HG02678 (cell line): Measurements from ENCODE around the gene C5AR2.
"Not testable (repeated sequence)": the region's sequence is repeated elsewhere in the genome, so short reads cannot be mapped to it uniquely, and the experiment has no call there.

Experiments used
- ATAC-seq: cut with Tn5 transposase; IDR thresholded peaks from one replicate; pipeline ENCODE4 v1.9.1; 2021; ENCODE audit warnings: mild to moderate bottlenecking, moderate library complexity; ENCODE audit not compliant: unreplicated experiment

Gene C5AR2

GRCh38 chr19:47323409-47323808 lies 8.6 kb upstream of the C5AR2 start:
- ATAC-seq: no peak

DNA sequence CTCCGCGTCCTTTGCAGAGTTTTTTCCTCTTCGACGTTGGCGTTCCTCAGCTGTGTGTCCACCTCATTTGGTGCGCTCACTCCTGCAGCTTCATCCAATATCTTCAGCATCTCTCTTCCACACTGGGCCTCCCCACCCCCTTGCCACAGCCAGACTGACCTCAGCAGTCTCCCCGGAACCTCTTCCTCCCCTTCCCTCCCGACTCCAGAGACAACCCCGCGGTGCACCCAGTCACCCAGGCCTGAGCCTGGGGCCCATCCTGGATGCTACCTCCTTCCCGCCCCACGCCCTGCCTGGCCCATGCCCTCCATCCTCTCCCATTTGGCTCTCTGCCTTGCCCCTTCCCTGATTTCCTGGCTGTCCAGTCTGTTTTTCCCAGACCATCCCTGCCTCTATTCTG lies 8.1 kb upstream of the C5AR2 start:
- no peak for ATAC-seq

- no peak for ATAC-seq
Measured at GRCh38 chr19:47324502-47324901, 7.5 kb upstream of the C5AR2 start.

DNA sequence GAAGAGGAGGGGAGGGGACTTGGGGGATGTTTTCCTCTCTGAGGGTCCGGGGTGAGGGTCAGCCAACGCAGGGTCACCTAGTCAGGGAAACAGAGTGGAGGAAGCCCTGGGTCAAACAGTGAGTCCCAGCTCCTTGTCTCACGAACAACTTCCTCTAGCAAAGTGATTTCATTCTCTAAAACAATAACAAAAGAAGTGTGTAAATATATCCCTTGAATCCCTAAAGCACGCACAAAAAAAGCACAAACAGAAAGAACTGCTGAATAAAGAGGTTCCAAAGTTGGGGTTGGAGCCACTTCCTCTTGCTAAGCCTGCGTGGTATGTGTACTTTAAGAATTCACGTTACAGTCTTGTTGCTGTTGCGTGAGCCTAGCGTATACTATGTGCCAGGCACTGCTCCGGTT lies 1.5 kb upstream of the C5AR2 start:
- ATAC-seq: no peak

DNA sequence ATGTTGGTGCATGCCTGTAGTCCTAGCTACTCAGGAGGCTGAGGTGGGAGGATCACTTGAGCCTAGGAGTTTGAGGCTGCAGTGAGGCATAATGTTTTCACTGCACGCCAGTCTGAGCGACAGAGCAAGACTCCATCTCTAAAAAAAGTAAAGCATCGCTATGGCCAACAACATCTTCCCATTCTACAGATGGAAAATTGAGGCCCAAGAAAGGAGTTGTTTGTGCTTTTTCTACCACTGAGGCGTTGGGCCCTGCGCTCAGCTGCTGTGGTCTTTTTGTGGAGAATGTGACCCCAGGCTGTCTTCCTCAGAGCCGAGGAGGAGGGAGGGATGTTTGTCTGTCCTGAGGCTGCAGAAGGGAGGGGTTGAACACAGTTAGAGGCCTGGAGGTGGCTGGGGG lies 485 bp upstream of the C5AR2 start:
- no peak for ATAC-seq

DNA sequence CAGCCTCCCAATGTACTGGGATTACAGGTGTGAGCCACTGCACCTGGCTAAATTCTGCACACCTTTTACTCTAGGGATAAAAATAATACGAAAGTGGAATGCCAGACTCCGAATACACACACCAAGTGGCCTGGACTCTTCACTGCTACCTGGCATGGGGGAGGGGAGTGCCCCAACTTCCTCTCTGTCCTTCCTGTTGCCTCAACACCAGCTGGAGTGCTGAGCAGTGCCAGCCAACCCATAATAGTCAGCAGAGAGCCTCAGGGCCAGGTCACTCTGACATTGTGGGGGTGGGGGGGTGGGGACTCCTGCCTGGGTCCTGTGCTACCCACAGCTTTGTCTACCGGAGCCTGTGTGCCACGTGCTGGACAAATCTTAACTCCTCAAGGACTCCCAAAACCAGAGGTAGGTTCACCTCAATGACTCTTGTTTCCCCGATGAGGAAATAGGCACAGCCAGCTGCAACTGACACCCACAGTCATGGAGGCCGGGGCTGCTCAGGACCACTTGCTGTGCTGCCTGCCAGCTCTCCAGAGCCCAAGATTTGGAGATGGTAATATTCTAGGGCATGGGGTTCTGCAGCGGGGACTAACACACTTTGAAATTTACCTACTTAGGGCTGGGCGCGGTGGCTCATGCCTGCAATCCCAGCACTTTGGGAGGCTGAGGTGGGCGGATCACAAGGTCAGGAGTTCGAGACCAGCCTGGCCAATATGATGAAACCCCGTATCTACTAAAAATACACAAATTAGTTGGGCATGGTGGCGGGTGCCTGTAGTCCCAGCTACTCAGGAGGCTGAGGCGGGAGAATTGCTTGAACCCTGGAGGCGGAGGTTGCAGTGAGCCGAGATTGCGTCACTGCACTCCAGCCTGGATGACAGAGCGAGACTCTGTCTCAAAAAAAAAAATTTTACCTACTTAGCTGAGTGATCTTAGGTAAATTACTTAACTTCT lies 5.1 kb downstream of the C5AR2 start:
- ATAC-seq: not testable (repeated sequence)

DNA sequence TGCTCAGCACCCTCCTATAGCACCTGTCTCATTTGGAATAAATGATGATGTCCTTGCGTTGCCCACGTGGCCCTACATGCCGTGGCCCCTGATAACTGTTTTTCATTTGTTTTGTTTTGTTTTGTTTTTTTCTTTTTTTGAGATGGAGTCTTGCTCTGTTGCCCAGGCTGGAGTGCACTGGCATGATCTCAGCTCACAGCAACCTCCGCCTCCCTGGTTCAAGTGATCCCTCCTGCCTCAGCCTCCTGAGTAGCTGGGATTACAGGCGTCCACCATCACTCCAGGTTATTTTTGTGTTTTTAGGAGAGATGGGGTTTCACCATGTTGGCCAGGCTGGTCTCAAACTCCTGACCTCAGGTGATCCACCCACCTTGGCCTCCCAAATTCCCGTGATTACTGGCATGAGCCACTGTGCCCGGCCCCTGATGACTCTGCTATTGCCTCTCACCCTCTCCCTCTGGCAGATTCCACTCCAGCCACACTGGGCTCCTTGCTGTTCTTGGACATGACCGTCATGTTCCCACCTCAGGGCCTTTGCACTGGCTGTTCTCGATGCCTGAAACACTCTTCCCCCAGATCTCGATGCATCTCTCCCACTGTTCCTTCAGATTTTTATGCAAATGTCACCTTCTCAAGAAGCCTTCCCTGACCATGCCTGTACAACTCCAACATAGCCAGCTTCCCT lies 7.4 kb downstream of the C5AR2 start:
- no peak for ATAC-seq

DNA sequence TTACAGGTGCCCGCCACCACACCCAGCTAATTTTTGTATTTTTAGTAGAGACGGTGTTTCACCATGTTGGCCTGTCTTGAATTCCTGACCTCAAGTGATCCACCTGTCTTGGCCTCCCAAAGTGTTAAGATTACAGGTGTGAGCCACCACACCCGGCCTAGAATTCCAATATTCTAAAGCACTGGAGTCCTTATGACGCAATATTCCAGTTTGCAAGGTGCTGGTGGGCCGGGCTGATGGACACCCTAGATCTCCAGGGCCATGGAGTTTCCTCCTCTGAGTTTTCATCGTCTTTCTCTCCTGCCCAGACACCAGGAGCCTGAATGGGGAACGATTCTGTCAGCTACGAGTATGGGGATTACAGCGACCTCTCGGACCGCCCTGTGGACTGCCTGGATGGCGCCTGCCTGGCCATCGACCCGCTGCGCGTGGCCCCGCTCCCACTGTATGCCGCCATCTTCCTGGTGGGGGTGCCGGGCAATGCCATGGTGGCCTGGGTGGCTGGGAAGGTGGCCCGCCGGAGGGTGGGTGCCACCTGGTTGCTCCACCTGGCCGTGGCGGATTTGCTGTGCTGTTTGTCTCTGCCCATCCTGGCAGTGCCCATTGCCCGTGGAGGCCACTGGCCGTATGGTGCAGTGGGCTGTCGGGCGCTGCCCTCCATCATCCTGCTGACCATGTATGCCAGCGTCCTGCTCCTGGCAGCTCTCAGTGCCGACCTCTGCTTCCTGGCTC lies 8.7 kb downstream of the C5AR2 start:
- ATAC-seq: no peak

DNA sequence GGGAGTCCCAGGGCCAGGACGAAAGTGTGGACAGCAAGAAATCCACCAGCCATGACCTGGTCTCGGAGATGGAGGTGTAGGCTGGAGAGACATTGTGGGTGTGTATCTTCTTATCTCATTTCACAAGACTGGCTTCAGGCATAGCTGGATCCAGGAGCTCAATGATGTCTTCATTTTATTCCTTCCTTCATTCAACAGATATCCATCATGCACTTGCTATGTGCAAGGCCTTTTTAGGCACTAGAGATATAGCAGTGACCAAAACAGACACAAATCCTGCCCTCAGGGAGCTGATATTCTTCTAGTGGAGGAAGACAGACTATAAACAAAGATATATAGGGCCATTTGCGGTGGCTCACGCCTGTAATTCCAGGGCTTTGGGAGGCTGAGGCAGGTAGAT lies 9.8 kb downstream of the C5AR2 start:
- ATAC-seq: no peak

GRCh38 chr19:47343194-47343802 lies 11.3 kb downstream of the C5AR2 start:
- ATAC-seq: no peak

GRCh38 chr19:47344425-47344824 lies 12.4 kb downstream of the C5AR2 start:
- no peak for ATAC-seq

- ATAC-seq: not testable (repeated sequence)
Measured at GRCh38 chr19:47346024-47346423, 14.0 kb downstream of the C5AR2 start.

- ATAC-seq: peak; percentile 97
Measured at GRCh38 chr19:47348819-47349795, 17.1 kb downstream of the C5AR2 start, which contains the start of gene DHX34. Gene DHX34, plus strand, starts transcription at chr19:47349315. Its CDS starts 3,716 bp downstream, at chr19:47353031.

- ATAC-seq: no peak
Measured at GRCh38 chr19:47350630-47351029, 18.7 kb downstream of the C5AR2 start.

GRCh38 chr19:47351548-47351947 lies 19.6 kb downstream of the C5AR2 start:
- no peak for ATAC-seq

GRCh38 chr19:47352095-47352494 lies 20.1 kb downstream of the C5AR2 start:
- ATAC-seq: no peak

DNA sequence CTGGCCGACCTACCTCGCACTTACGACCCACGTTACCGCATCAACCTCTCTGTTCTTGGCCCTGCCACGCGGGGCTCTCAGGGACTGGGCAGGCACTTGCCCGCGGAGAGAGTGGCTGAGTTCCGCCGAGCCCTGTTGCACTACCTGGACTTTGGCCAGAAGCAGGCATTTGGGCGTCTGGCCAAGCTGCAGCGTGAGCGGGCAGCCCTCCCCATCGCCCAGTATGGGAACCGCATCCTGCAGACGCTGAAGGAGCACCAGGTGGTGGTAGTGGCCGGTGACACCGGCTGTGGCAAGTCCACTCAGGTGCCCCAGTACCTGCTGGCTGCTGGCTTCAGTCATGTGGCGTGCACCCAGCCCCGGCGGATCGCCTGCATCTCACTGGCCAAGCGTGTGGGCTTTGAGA lies 21.3 kb downstream of the C5AR2 start:
- ATAC-seq: no peak

DNA sequence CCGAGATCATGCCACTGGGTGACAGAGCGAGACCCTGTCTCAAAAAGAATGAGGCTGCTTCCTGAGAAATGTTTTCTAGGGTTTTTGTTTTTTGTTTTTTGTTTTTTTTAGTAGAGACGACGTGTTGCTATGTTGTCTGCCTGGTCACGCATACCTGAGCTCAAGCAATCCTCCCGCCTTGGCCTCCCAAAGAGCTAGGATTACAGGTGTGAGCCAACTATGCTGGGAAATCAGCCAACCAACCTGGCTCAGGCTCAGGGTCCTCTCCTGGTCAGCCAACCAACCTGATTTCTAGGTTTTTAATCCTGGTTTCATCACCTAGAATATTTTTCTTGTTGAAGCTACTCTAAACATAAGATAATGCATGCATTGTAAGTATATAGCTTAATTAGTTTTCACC lies 24.9 kb downstream of the C5AR2 start:
- ATAC-seq: no peak

DNA sequence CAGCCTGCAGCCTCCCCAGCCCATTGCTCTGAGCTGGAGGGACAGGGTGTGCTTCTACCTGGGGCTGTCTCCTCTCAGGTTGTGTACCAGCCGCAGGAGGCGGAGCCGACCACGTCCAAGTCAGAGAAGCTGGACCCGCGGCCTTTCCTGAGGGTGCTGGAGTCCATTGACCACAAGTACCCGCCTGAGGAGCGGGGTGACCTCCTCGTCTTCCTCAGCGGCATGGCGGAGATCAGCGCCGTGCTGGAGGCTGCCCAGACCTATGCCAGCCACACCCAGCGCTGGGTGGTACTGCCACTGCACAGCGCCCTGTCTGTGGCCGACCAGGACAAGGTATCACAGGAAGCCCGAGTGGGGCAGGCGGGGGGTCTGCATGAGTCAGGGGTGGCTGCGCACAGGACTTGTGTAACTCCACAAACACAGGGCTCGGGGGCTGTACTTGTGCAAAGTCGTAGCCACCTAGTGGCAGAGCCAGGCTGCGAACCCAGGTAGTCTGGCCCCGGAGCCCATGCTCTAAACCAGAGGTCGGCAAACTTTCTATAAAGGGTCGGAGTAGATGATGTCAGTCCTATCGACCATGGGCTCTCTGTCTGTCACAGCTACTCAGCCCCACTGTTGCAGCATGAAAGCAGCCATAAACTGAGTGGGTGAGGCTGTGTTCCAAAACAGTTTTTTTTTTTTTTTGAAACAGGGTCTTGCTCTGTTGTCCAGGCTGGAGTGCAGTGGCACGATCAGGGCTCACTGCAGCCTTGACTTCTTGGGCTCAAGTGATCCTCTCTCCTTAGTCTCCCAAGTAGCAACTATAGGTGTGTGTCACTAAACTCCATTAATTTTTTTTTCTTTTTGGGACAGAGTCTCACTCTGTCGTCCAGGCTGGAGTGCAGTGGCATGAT lies 26.1 kb downstream of the C5AR2 start:
- no peak for ATAC-seq
